HCEC 1CT (cell line): ENCODE results near the gene PDP2.

Experiments
- DNase-seq: peaks from one replicate; pipeline ENCODE4 v3.0.0-alpha.2; 2017

PDP2 gene

GRCh38 chr16:66904846-66905632, 24.7 kb downstream of the PDP2 start:
- DNase-seq: no peak

GRCh38 chr16:66905633-66906539, 25.6 kb downstream of the PDP2 start:
- no peak for DNase-seq

- no peak for DNase-seq
Observed at GRCh38 chr16:66906916-66907836, 26.9 kb downstream of the PDP2 start.

DNA sequence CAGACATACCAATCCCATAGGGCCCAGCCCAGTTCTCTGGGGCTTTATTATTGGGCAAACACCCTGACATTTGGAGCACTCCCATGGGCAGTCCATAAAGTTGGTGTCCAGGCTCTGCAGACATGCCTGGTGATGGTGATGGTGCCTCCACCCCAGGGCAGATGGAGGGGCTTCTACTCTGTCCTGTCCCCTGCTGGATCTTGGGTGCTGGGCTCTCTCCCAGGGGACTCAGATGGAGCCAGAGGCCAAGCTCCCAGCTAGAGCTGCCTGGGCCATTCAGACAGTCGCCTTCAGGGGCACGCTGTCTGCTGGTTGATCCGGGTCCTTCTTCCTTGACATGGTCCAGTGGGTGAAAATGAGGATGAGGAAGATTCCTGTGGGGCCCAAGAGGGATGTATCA, 27.8 kb downstream of the PDP2 start:
- no peak for DNase-seq

- DNase-seq: no peak
Observed at GRCh38 chr16:66908762-66909559, 28.6 kb downstream of the PDP2 start.

GRCh38 chr16:66910175-66910940, 30.0 kb downstream of the PDP2 start:
- DNase-seq: no peak

GRCh38 chr16:66911112-66911511, 30.8 kb downstream of the PDP2 start:
- no peak for DNase-seq

- no peak for DNase-seq
Observed at GRCh38 chr16:66911801-66912200, 31.5 kb downstream of the PDP2 start.

GRCh38 chr16:66913081-66913480, 32.8 kb downstream of the PDP2 start:
- DNase-seq: no peak

DNA sequence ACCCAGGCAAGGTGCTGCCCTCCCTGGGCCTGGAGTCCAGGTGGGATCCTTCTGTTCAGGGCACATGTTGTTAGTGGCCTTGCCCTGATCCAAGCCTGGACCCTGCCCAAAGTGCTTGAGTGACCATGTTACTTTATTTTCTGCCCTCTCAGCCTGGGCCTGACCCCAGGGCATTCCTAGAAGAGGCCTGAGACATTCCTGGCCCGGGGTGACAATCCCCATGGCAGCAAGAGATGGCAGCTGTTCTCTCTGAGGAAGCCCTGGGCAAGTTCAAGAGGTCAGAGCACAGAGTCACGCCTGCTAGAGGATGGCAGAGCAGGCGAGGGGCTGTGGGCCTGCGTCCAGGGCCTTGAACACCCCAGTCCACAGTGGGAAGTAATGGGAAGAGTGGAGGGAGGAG, 33.4 kb downstream of the PDP2 start:
- DNase-seq: no peak

GRCh38 chr16:66914541-66914940, 34.2 kb downstream of the PDP2 start:
- DNase-seq: no peak

DNA sequence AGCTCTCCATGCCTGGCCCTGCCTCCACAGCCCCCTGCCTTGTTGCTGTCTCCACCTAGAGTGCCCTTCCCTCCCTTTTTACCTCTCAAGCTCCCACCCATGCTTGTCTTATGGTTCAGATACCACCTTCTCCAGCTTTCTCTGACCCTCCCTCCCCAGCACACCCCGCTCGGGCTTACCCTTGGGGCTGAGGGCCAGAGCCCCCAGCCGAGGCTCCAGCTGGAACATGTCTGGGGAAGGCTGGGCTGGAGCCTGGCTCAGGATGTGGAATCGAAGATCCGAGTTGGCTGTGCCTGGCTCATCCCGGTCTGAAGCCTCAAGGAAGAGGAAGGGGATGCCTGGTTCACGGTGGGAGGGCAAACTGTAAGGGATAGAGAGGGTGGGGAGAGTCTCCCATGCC, 34.7 kb downstream of the PDP2 start:
- no peak for DNase-seq

GRCh38 chr16:66916518-66916917, 36.2 kb downstream of the PDP2 start:
- no peak for DNase-seq

DNA sequence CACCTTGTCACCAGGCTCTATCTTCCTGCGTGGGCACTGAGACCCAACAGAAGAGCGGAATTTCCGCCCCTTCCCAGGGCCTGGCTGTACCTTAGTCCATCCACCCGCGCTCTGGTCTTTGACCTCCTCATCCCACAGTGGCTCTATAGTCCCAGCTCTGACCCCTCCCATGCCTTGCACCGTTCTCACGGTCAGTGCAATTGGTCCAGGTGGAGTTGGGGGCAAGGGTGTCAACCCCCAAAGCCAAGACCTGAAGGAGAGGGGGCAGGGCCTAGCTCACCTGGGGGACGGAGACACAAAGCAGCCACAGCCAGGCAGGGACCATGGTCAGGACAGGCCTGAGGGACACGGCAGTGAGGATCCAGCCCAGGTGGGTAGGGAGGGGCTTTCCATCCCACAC, 37.4 kb downstream of the PDP2 start:
- no peak for DNase-seq

DNA sequence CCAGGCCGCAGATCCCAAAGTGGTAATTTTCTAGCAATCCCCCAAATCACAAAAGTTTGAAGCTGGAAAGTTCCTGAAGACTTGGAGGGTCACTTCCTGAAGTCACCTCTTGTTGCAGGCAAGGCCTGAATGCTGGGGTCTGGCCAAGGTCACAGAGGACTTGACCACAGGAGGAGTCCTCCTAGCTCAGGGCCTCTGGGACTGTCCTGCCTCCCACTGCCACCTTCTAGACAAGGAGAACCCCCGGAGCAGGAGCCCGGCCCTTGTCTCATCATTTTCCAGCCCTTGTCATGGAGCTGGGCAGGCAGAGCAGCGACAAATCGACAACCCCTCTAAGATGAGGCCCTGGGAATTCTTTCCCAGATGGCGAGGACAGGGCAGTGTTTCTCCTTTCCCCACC, 38.0 kb downstream of the PDP2 start:
- DNase-seq: no peak

DNA sequence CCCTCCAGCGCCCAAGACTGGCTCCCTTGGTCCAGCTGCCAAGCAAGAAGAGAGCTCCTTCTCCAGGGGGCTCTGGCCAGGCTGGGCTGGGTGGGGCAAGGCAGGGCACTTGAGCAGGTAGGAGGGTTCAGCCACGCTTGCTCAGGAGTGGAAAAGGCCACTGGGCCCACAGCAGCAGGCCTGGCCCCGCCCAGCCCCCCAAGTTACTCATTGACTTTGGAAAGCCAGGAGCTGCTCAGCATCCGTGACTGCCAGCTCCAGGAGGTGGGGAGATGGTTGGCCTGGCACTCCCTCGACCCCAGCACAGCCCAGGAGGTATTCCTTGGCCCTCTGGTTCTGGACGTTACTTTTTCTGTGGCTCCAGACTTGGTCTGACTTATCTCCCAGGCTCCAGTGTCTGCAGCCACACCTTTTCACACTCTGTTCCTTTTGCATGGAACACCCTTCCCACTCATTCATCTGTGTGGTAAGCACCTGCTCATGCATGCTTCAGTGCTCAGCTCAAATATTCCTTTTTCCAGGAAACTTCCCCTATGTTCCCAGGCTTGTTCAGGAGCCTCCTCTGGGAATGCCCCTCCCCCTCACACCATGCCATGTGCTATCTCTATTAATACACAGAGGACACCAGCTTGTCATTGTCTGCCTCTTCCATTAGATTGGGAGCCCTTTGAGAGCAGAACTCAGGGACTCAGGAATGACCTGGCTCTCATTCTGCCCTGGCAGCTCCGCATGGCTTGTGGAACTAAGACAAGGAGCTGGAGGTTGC, 38.7 kb downstream of the PDP2 start, which contains the start of gene CDH16:
TSS of gene CDH16 (minus strand) at position 83 of the 766 bp plus-strand sequence. CDS start 820 bp downstream, outside the sequence.
- DNase-seq: no peak

DNA sequence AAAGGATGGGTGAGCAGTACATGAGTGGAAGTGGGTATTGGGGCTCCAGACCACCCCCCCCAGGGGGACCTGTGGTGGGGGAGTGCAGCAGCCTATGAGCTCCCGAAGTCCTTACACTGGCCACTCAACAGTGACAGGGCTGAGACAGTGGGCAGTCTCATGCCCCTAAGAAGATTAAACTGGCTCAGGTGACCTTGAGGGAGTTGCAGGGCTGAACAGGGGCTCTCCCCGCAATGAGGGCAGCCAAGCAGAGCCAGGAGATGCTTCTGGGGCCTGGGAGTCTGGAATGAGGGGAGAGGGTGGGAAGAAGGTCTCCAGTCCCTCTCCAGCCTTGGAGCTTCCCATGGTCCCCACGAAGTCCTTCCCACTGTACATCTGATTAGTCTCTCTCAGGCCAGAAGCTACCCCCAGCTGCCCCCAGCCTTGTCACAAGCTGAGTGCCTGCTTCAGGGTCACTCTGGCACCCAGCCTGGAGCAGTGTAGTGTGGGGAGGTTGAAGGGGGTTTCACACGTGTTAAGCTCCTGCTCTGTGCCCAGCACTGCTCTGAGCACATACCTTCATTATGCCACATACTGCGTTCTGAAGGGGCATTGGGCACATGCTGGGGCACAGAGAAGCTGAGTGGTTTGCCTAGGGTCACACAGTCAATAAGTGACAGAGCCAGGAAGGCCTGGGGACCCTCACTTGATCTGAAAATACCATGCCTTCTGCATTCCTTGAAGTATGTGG, 39.4 kb downstream of the PDP2 start:
- no peak for DNase-seq

DNA sequence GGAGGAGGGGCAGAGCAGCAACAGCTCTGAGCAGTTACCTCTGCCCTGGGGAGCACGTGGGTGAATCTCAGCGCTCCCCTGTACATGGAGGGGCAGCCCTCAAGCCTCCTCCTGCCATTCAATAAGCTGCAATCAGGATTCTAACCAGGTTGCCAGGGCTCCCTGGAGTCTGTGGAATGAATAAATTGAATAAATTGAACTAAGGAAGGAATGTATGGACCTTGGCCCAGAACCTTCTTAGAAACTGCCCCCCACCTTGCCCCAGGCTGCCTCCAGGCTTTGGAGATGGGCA, 39.9 kb downstream of the PDP2 start:
- DNase-seq: no peak

- no peak for DNase-seq
Observed at GRCh38 chr16:66920924-66921680, 40.8 kb downstream of the PDP2 start.
